ENCODE data around the gene NUBP2.

The NUBP2 gene, protein sequence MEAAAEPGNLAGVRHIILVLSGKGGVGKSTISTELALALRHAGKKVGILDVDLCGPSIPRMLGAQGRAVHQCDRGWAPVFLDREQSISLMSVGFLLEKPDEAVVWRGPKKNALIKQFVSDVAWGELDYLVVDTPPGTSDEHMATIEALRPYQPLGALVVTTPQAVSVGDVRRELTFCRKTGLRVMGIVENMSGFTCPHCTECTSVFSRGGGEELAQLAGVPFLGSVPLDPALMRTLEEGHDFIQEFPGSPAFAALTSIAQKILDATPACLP

GRCh38 chr16:1782408-1783264, at the start of gene NUBP2, which contains the start of gene SPSB3:
NUBP2 (plus strand) TSS chr16:1782960; CDS start chr16:1783021, 61 bp downstream.
SPSB3 (minus strand) TSS chr16:1782571; CDS start chr16:1781483, 1,088 bp downstream.
- peak; percentile 100 for DNase-seq

GRCh38 chr16:1734123-1734522, 48.6 kb upstream of the NUBP2 start:
- no peak for DNase-seq

DNA sequence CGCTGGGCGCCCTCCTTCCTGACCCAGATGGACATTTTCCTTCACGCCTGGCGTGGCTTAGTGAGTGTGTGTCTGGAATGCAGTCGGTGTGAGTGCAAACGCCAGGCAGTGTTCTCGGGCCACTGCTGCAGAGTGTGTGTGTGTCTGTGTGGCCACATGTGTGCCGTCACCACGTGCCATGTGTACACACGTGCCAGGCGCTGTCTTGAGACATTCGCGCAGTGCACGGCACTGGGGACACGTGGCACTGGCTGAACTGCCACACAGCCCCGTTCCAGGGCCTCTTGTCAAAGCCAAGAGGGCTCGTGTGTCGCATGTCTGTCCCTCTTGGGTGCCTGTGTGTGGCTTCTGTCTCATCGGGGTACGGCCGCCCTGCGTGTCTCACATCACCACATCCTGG, 47.9 kb upstream of the NUBP2 start:
- DNase-seq, result no peak

DNA sequence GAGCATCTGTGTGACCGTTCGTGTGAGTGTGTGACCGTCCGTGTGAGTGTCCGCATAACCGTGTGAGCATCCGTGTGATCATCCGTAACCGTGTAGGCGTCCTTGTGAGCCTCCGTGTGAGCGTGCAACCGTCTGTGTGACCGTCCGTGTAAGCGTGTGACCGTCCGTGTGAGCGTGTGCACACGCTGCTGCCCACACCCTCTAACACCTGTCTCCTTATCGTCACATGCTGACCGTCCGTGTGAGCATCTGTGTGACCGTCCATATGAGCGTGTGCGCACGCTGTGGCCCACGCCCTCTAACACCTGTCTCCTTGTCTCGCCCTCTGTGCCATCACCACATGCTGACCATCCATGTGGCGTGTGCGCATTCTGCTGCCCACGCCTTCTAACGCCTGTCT, 42.5 kb upstream of the NUBP2 start:
- DNase-seq, result no peak

DNA sequence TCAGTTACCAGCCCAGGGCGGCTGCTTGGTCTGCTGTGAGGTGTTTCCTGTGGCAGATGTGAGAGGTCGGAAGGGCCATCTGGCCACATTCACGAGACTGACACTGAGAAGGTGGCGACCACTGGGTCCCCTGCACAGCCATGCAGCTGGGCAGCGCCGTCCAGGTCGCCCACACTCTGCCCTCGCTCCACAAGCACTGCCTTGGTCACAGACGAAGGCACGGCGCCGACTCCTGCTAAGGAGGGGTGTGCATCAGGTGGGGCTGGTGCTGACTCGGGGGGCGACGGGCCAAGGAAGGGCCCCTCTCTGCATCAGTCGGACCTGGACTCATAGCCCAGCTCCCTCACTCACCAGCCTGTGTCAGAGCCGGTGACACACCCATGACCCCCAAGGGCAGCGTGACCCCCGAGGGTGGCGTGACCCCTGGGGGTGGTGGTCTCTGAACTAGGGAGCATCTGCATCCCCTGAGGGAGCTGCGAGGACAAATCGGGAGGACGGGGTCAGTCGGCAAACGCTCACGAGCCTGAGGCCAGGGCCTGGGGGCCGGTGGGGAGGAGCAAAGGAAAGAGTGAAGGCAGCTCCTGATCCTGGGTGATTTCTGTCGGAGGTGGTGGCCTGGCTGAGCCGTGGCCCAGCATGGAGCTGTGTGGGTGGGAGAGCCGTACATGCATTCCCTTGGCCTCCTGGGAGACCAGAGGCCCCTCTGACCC, 41.8 kb upstream of the NUBP2 start:
- DNase-seq, result no peak

GRCh38 chr16:1741553-1742165, 41.1 kb upstream of the NUBP2 start:
- no peak for DNase-seq

DNA sequence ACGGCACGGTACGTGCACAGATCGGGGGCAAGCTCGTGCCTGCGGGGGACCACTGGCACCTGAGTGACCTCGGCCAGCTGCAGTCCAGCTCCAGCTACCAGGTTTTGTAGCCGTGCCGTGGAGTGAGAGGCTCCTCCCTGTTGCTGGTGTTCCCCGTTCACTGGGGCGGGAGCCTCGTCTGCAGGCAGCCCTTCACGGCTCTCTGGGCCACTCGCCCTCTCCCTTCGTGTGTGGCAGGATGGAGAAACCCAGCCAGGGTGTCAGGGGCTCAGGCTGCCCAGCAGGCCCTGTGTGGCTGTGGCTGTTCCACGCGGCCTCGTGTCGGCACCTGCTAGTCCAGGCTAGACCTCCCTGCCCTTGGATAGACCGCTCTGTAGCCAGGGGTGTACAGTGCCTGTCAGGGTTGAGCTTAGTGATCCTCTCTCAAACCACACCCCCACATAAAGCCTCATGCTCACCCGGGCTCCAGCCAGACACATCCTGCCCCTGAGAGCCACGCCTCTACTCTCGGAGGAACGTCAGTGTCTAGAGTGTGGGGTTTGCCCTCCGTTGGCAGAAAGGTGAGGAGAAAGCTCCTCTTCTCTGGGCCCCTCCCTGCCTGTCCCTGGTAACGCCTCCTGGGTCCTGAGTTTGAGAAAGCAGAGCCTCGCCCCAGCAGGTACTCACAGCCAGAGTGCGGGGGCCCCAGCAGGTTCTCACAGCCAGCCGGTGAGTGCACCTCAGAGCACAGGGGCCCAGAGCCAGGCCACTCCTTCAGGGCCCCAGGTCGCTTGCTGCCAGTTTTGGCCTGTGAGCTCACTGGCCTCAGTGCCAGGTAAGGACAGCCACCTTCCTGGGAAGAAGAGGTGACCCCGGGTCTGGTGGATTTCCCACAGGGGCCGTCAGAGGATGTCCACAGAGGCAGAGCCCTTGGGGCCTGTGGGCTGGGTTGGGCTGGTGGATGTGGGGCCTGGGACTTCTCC, 39.1 kb upstream of the NUBP2 start:
- no peak for DNase-seq

GRCh38 chr16:1744338-1744840, 38.4 kb upstream of the NUBP2 start:
- no peak for DNase-seq

DNA sequence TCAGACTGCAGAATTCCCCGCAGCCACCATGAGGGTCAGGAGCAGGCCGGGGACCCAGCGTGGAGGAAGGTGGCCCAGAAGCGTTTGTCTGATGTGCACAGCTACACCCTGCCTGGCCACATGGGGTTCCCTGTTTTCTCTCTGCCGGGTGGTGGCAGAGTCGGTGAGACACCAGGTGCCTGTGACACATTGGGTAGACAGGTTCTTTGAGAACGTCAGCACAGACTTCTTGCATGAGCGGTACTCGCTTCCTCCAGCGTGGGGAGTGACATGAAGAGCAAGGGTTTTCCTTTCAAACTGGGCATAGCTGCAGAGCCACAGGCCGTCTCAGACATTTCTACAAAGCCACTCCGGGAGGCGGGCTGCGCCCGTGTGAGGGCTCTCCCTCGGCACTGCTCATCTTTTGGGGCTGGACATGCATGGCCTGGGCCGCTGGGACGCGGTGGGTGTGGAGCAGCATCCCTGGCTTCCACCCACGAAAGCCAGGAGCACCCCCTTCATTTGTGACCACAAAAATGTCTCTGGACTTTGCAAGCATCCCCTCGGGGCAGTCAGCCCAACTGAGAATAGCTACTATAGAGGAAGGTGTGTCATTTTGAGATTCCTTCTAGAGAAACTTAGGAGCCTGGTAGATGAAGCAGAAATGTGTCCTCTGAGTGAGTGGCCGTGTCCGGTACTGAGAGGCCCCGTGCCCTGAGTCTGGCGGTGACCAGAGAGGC, 37.4 kb upstream of the NUBP2 start:
- DNase-seq, result no peak

DNA sequence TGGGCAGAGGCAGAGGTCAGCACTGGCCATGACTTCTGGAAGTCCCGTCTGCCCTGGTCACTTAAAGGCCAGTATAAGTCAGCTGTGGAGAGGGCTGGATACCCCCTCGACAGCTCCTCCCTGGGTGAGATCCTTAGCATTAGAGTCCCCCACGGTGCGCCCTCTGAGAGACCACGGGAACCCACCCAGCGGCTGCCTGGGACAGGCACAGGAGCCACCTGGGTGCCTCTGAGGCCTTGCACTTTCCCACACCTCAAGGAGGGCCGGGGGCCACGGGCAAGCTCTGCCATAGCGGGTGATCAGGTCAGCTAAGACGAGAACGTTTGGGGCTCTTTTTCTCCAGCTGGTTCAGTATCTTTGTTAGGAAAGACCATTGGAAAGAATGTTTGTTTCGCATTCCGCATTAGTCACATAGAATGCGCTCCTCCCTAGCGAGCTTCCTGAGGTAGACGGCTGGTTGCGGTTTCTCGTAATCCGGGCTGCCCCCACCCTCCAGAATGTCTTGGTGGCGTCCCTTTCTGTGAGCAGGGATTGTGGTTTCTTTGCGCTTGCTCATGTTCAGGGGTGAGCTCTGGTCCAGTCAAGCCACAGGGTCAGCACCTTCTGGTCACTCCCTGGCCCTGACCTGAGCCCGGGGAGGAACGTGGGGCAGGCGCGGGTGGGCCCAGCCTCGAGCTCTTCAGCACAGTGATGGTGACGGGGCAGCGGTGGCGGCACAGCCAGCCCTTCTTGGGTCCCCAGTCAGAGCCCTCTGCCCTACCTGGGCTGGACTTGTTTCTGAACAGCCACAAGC, 36.7 kb upstream of the NUBP2 start:
- DNase-seq, result no peak

GRCh38 chr16:1746693-1747195, 36.0 kb upstream of the NUBP2 start:
- no peak for DNase-seq

- DNase-seq, result no peak
Observed at GRCh38 chr16:1747934-1748333, 34.8 kb upstream of the NUBP2 start.

DNA sequence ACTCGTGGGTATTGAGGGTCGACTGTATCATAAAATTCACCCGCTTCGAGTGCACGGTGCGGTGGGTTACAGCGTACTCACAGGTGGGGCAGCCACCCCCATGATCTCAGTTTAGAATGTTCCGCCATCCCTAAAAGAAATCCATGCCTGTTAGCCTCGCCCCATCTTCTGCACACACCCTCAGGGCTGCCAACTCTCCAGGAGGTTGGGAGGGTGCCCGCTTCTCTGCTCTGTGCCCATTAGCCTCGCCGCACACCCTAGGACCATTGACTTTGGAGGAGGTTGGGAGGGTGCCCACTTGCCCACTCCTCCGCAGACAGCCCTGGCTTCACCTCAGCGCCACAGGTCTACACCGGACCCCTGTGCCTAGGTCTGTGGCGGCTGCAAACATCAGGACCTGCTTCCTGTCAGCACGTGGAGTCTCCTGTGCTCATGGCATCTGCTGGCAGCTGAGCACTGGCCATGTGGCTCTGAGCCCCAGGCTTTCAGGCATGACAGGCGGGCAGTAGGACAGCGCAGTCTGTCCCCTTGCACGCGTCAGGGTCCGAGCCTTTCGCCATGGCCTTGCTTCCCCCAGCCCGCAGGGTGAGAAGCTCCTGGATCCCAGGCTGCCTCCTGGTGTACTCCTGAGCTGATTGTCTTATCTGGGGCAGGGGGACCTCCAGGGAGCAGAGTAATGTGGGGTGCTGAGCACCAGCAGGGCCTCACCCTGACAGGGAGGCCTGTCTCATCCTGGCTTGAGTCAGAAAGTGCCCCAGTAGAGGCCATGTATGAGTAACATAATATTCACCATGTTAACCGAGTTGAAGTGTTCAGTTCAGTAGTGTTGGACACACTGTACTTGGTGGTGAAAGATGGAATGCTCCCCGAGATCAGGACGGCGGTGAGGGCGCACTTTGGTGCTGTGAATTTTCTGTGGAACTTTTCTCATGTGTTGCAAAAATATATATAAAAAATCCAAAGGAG, 33.3 kb upstream of the NUBP2 start:
- DNase-seq, result no peak

DNA sequence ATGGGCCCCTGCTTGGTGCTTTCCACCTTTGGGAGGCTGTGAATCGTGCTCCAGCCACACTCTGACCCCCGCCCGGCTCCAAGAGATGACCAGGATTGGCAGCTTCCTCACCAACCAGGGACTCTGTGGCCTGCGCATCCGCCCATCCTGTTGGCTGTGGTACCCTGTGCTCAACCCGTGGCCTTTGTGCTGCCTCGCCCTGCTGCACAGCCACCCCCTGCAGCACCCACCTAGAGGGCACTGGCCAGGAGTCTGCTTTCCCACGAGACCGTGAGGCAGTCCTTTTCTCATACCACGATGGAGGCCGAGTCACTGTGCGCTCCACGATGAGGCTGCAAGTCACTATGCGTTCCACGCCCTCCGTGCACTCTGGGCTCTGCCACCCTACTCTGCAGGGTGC, 30.8 kb upstream of the NUBP2 start:
- no peak for DNase-seq

DNA sequence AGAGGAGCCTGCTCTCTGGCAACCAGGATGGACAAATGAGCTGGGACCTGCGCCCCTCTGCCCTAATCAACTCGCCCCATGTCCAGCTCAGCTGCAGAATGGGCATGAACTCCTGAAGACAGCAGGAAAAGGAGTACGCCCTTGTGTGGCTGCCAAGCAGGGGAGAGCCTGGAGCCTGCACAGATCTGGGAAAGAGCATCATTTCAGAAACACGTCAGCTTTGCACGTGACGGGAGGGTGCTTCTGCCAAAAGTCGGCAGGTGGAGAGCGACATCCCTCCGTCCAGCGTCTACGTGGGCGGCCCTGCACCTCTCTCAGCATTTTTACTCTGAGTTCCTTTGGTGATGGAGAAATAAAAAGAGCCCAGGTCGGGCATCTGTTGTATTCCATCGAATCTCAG, 29.9 kb upstream of the NUBP2 start:
- no peak for DNase-seq

DNA sequence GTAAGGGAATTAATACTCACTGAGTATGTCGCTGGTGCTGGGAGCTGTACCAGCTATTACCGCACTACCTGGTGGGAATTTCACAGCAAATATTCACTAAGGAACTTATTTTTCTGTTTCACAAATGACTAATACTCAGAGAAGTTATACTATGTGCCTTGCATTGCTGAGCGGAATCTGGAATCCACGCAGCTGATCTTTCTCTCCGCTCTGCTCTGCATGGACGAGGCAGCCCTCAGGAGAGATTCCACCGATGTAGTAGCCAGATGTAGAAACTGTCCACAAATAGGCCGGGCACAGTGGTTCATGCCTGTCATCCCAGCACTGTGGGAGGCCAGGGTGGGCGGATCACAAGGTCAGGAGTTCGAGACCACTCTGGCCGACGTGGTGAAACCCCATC, 28.6 kb upstream of the NUBP2 start:
- no peak for DNase-seq

DNA sequence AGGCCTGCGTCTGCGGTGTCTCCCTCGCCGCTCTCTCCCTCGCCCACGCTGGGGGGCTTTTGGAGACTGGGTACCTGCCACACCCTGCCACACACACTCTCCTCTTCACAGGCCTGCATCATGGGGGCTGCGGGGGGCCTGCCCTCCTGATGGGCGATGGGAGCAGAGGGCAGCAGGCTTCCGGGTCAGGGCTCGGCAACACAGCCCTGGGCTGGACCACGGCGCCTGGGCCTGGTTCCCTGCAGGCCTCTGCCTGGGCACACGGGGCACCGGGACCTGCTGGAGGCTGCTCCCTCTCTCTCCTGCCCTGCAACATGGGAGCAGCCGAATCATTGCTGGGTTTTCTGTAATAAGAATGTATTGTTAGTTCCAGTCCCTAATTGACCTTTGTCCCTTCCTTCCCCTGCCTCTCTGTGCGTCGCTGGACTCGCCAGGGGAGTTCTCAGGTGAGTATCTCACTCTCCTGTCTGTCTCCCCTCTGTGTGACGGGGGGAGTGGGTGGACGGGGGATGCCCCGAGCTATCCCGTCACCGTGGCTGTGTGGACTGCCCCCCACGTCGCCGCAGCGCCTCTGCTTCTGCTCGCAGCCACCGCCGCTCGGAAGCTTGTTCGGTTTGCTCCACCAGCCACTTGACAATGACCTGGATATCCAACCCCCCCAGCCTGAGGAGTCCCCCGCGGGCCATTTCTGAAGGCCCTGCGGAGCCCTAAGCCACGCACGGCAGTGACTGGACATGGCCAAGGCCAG, 24.9 kb upstream of the NUBP2 start:
- DNase-seq, result no peak

- no peak for DNase-seq
Observed at GRCh38 chr16:1758923-1759322, 23.8 kb upstream of the NUBP2 start.

Data from CD4-positive, alpha-beta T cell treated with Interleukin-4 for 4 hours (primary cell).